B cell (primary cell): Measurements from ENCODE around the gene IDS. TPM values are rescaled to one million over a fixed set of nuclear protein-coding genes. Genes with fewer than 3 reads are reported as not detected.

Experiments
- ATAC-seq: fragments of 200-7000 bp; cut with Tn5 transposase; one replicate; pipeline ENCODE4 v1.10.0; 2021; ENCODE audit warnings: low read depth, mild to moderate bottlenecking, moderate number of reproducible peaks, moderate library complexity
- CTCF ChIA-PET: fragments of 350-600 bp; sonication (Branson Sonifier 250); formaldehyde crosslinking; loops from one replicate; lab custom pipeline; 2021; ENCODE audit warnings: antibody characterized with exemption, inconsistent platforms; lab: Charles Lee
- POLR2A ChIA-PET: fragments of 350-600 bp; sonication (Branson Sonifier 250); formaldehyde crosslinking; loops from one replicate; lab custom pipeline; 2021; ENCODE audit warnings: antibody characterized with exemption; lab: Charles Lee
- DNase-seq: peaks from one replicate; pipeline ENCODE4 v3.0.0; 2013
- H2AFZ ChIP-seq: 2 replicates; pipeline ENCODE4 v1.6.1; 2012; ENCODE audit warnings: mild to moderate bottlenecking, low read depth, low read length; ENCODE audit not compliant: insufficient read depth, poor library complexity, severe bottlenecking
- H3K27ac ChIP-seq, 2 donors: 1 replicate in 1 of 2; 2 replicates in 1 of 2; pipeline ENCODE4 v1.5.1; 2012 to 2013; ENCODE audit warnings: low read length in 2 of 2, mild to moderate bottlenecking in 2 of 2, moderate library complexity in 1 of 2
- H3K27me3 ChIP-seq, 4 experiments: fragments of 200-600 bp in 1 of 4; sonication (generic) in 1 of 4; replicated peaks in 1 of 4; 1 replicate in 2 of 4; 2 replicates in 2 of 4; pipeline versions ENCODE4 v1.6.1 to v1.7.0; 2013 to 2016; ENCODE audit warnings: low read length in 3 of 4, mild to moderate bottlenecking in 2 of 4, mixed read lengths in 1 of 4, moderate library complexity in 1 of 4; ENCODE audit not compliant: insufficient read depth in 4 of 4, control insufficient read depth in 3 of 4; ENCODE audit errors: control extremely low read depth in 1 of 4
- H3K36me3 ChIP-seq, 2 experiments: replicated peaks in 1 of 2; 1 replicate in 1 of 2; 2 replicates in 1 of 2; pipeline versions ENCODE4 v1.6.1 to v1.7.1; 2013; ENCODE audit warnings: low read length in 1 of 2; ENCODE audit not compliant: insufficient read depth in 2 of 2, control insufficient read depth in 1 of 2; ENCODE audit errors: control extremely low read depth in 1 of 2, extremely low read depth in 1 of 2
- H3K4me1 ChIP-seq, 2 donors: fragments of 200-600 bp in 1 of 2; sonication (generic) in 1 of 2; 1 replicate in 1 of 2; 2 replicates in 1 of 2; pipeline versions ENCODE4 v1.5.1 to v1.6.1; 2013 to 2017; ENCODE audit warnings: low read length in 2 of 2; ENCODE audit not compliant: control insufficient read depth in 2 of 2, insufficient read depth in 2 of 2
- H3K4me2 ChIP-seq: replicated peaks from 2 replicates; pipeline ENCODE3; 2012; ENCODE audit warnings: mild to moderate bottlenecking, low read depth, low read length; ENCODE audit not compliant: poor library complexity, severe bottlenecking
- H3K4me3 ChIP-seq, 5 experiments: fragments of 200-600 bp in 1 of 5; sonication (generic) in 1 of 5; 1 replicate in 3 of 5; 2 replicates in 2 of 5; pipeline versions ENCODE4 v1.5.1 to v1.7.0; 2011 to 2016; ENCODE audit warnings: low read length in 4 of 5, mild to moderate bottlenecking in 4 of 5, low read depth in 2 of 5, control low read depth in 1 of 5, moderate library complexity in 1 of 5; ENCODE audit not compliant: insufficient read depth in 1 of 5; ENCODE audit errors: control extremely low read depth in 1 of 5, extremely low read depth in 1 of 5
- H3K79me2 ChIP-seq: fragments of 200-600 bp; sonication (generic); one replicate; pipeline ENCODE4 v1.6.0; 2016; ENCODE audit warnings: low read length; ENCODE audit not compliant: control insufficient read depth, insufficient read depth
- H3K9ac ChIP-seq: fragments of 200-600 bp; sonication (generic); 2 replicates; pipeline ENCODE4 v1.6.1; 2017; ENCODE audit warnings: mild to moderate bottlenecking, low read length, moderate library complexity
- H3K9me3 ChIP-seq, 3 donors: one replicate each; pipeline versions ENCODE4 v1.6.1 to v1.7.1; 2013; ENCODE audit warnings: low read length in 2 of 3; ENCODE audit not compliant: control insufficient read depth in 2 of 3, insufficient read depth in 1 of 3; ENCODE audit errors: control extremely low read depth in 1 of 3
- H4K20me1 ChIP-seq: 2 replicates; pipeline ENCODE4 v1.6.0; 2012; ENCODE audit warnings: mild to moderate bottlenecking, low read length; ENCODE audit not compliant: insufficient read depth, control insufficient read depth, poor library complexity, severe bottlenecking
- H3K27ac Mint-ChIP-seq: one replicate; pipeline ENCODE4 v1.8.0; 2021; ENCODE audit warnings: mixed read lengths
- H3K27me3 Mint-ChIP-seq: one replicate; pipeline ENCODE4 v1.8.0; 2021; ENCODE audit warnings: mixed read lengths
- H3K4me1 Mint-ChIP-seq: one replicate; pipeline ENCODE4 v1.8.0; 2021; ENCODE audit warnings: mixed read lengths
- H3K4me3 Mint-ChIP-seq: one replicate; pipeline ENCODE4 v1.8.0; 2021; ENCODE audit warnings: mixed read lengths
- H3K9me3 Mint-ChIP-seq: one replicate; pipeline ENCODE4 v1.8.0; 2022; ENCODE audit warnings: mixed read lengths; ENCODE audit not compliant: insufficient read depth
- EZH2 ChIP-seq: IDR thresholded peaks from 2 replicates; pipeline ENCODE4 v1.6.1; 2012; ENCODE audit warnings: borderline replicate concordance, low read depth, mild to moderate bottlenecking, moderate library complexity, low read length; ENCODE audit not compliant: insufficient read depth, poor library complexity, severe bottlenecking
- WGBS: methylation state at CpG from one replicate; pipeline ENCODE4 v1.1.5; 2013; ENCODE audit warnings: missing lambda C conversion rate; ENCODE audit not compliant: insufficient coverage; 5-methylcytosine and 5-hydroxymethylcytosine counted together
- intact Hi-C: fragments of 100-400 bp; cut with micrococcal nuclease; formaldehyde crosslinking; loops from one replicate; pipeline ENCODE4 v1.10.0; 2022
- polyA plus RNA-seq: library from polyadenylated mRNA; depleted of rRNA; stranded (reverse); fragments of >200 nt; gene quantifications from 2 replicates; pipeline ENCODE4 v1.2.3, GENCODE V29; 2012
- total RNA-seq, 2 donors: library from RNA; stranded (reverse); fragments of 120-200 nt in 1 of 2; gene quantifications; 1 replicate in 1 of 2; 2 replicates in 1 of 2; pipeline versions ENCODE4 v1.2.3 to v1.2.4, GENCODE V29; 2013 to 2022
- TF ChIP-seq, protein P1 (sequence below): fragments of 200-600 bp; IDR thresholded peaks from one replicate; pipeline ENCODE4 v1.8.0; 2022; ENCODE audit warnings: antibody characterized with exemption, mild to moderate bottlenecking

Gene IDS
- total and polyA plus RNA-seq, 2 donors (not counting 1 experiment from before 2014, with no cell fraction given): 85.3 to 169 TPM

DNA sequence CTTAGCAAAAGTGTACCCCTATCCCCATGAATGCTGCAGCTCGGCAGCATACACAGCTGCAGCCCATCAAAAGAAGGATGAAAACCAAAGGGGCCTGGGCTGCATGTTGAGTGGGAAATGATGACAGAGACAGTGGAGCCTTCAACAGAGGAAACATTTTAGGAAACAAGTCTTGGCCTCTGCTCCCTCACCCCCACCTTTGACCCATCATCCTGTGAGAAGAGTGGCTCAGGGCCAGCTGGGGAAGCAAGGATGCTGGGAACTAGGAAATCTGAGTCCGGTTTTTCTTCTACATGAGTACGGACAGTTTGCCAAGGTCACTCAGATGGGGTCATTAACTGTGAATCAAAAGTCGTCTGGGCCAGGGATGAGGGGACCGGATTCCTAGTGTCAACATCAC, 37.2 kb downstream of the IDS start:
- H3K4me1 ChIP-seq: no peaks in the 10 kb centered on the region
- no peak overlapping the region for H3K27ac ChIP-seq
- H3K9me3 Mint-ChIP-seq: no peaks in the 10 kb centered on the region
- H2AFZ ChIP-seq: no peak overlapping the region
- no peak for ATAC-seq
- no peaks in the 10 kb centered on the region for H4K20me1 ChIP-seq
- H3K27me3 Mint-ChIP-seq: no peaks in the 10 kb centered on the region
- H3K4me3 Mint-ChIP-seq: no peak overlapping the region
- no peak overlapping the region for H3K4me3 ChIP-seq
- H3K36me3 ChIP-seq: no peaks in the 10 kb centered on the region
- TF ChIP-seq EZH2: no peak
- TF ChIP-seq, protein P1, sequence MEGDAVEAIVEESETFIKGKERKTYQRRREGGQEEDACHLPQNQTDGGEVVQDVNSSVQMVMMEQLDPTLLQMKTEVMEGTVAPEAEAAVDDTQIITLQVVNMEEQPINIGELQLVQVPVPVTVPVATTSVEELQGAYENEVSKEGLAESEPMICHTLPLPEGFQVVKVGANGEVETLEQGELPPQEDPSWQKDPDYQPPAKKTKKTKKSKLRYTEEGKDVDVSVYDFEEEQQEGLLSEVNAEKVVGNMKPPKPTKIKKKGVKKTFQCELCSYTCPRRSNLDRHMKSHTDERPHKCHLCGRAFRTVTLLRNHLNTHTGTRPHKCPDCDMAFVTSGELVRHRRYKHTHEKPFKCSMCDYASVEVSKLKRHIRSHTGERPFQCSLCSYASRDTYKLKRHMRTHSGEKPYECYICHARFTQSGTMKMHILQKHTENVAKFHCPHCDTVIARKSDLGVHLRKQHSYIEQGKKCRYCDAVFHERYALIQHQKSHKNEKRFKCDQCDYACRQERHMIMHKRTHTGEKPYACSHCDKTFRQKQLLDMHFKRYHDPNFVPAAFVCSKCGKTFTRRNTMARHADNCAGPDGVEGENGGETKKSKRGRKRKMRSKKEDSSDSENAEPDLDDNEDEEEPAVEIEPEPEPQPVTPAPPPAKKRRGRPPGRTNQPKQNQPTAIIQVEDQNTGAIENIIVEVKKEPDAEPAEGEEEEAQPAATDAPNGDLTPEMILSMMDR: no peak
- intact Hi-C loops: no loop called here
- no peak overlapping the region for H3K27ac Mint-ChIP-seq
- ChIA-PET POLR2A (no interaction called here), CTCF (interaction anchor here (5.4 kb wide), 1 partner anchor 1418 kb away, joined by 42 read pairs; no protein-coding TSS in a partner anchor)
- DNase-seq: no peak
- H3K9me3 ChIP-seq: no peaks in the 10 kb centered on the region
- H3K9ac ChIP-seq: no peak overlapping the region
- no peaks in the 10 kb centered on the region for H3K27me3 ChIP-seq
- WGBS: no CpG with 5 or more reads among the region's 5 CpGs
- no peak overlapping the region for H3K4me2 ChIP-seq
- H3K79me2 ChIP-seq: no peaks in the 10 kb centered on the region
- no peaks in the 10 kb centered on the region for H3K4me1 Mint-ChIP-seq

DNA sequence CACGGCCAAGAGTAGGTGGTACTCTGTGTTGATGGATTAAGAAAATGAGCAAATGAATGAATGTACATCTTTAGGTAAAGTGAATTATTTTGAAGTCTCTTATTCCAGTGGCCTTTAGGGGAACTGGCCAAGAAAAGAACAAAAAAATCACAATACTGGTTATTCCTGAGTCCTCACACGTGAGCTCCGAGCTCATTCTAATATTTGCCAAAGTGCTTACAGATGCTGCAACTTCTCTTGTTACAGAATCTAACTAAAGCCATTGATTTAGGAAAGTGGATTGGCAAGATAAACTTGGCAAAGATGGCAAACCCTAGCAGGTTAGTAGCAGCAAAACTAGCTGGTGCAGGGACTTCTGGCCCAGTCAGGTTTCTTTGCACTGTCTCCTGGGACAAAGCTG, 37.6 kb downstream of the IDS start:
- no peaks in the 10 kb centered on the region for H3K9me3 Mint-ChIP-seq
- ChIA-PET POLR2A (no interaction called here), CTCF (interaction anchor here (5.4 kb wide), 1 partner anchor 1418 kb away, joined by 42 read pairs; no protein-coding TSS in a partner anchor)
- Histone ChIP-seq H3K9ac (no peak overlapping the region), H3K4me3 (no peak overlapping the region), H4K20me1 (no peaks in the 10 kb centered on the region), H3K27ac (no peak overlapping the region), H3K27me3 (no peaks in the 10 kb centered on the region), H3K4me2 (no peak overlapping the region), H2AFZ (no peak overlapping the region), H3K9me3 (no peaks in the 10 kb centered on the region), H3K36me3 (no peaks in the 10 kb centered on the region), H3K4me1 (no peaks in the 10 kb centered on the region), H3K79me2 (no peaks in the 10 kb centered on the region)
- no peaks in the 10 kb centered on the region for H3K27me3 Mint-ChIP-seq
- no peak for ATAC-seq
- TF ChIP-seq EZH2: no peak
- TF ChIP-seq, protein P1: no peak
- H3K27ac Mint-ChIP-seq: no peak overlapping the region
- intact Hi-C loops: no loop called here
- H3K4me1 Mint-ChIP-seq: no peaks in the 10 kb centered on the region
- no peak overlapping the region for H3K4me3 Mint-ChIP-seq
- no peak for DNase-seq
- no CpG with 5 or more reads among the region's 3 CpGs for WGBS
